Measurements from ENCODE around the gene ZBTB47.

ZBTB47 gene

GRCh38 chr3:42665050-42665878 is 11.8 kb downstream of the ZBTB47 start:
- no peak for DNase-seq (ENCODE audit: low spot score)

- DNase-seq (ENCODE audit: low spot score): no peak
These were observed 12.5 kb downstream of the ZBTB47 start for GRCh38 chr3:42666022-42666421.

- DNase-seq (ENCODE audit: low spot score): no peak
These were observed 13.1 kb downstream of the ZBTB47 start for GRCh38 chr3:42666577-42666998.

- no peak for DNase-seq (ENCODE audit: low spot score)
These were observed 13.6 kb downstream of the ZBTB47 start for GRCh38 chr3:42667096-42667522.

- DNase-seq (ENCODE audit: low spot score): no peak
These were observed 14.3 kb downstream of the ZBTB47 start for GRCh38 chr3:42667523-42668412.

GRCh38 chr3:42668413-42668760 is 14.9 kb downstream of the ZBTB47 start:
- no peak for DNase-seq (ENCODE audit: low spot score)

- DNase-seq (ENCODE audit: low spot score): no peak
These were observed 15.3 kb downstream of the ZBTB47 start for GRCh38 chr3:42668793-42669217.

- no peak for DNase-seq (ENCODE audit: low spot score)
These were observed 16.6 kb downstream of the ZBTB47 start for GRCh38 chr3:42670051-42670576.

- DNase-seq (ENCODE audit: low spot score): no peak
These were observed 17.2 kb downstream of the ZBTB47 start for GRCh38 chr3:42670670-42671069.

- no peak for DNase-seq (ENCODE audit: low spot score)
These were observed 19.0 kb downstream of the ZBTB47 start for GRCh38 chr3:42672515-42672914.

GRCh38 chr3:42673082-42673481 is 19.6 kb downstream of the ZBTB47 start:
- no peak for DNase-seq (ENCODE audit: low spot score)

- DNase-seq (ENCODE audit: low spot score): no peak
These were observed 20.6 kb downstream of the ZBTB47 start for GRCh38 chr3:42674146-42674545.

- DNase-seq (ENCODE audit: low spot score): no peak
These were observed 22.4 kb downstream of the ZBTB47 start for GRCh38 chr3:42675909-42676308.

GRCh38 chr3:42678447-42678846 is 24.9 kb downstream of the ZBTB47 start:
- DNase-seq (ENCODE audit: low spot score): no peak

GRCh38 chr3:42680271-42680670 is 26.8 kb downstream of the ZBTB47 start:
- no peak for DNase-seq (ENCODE audit: low spot score)

GRCh38 chr3:42680806-42681205 is 27.3 kb downstream of the ZBTB47 start:
- no peak for DNase-seq (ENCODE audit: low spot score)

GRCh38 chr3:42681361-42682038 is 28.0 kb downstream of the ZBTB47 start:
- DNase-seq (ENCODE audit: low spot score): no peak

GRCh38 chr3:42682301-42683070 is 29.0 kb downstream of the ZBTB47 start:
- DNase-seq (ENCODE audit: low spot score): no peak

GRCh38 chr3:42683875-42684598 is 30.5 kb downstream of the ZBTB47 start:
- peak; percentile 92 for DNase-seq (ENCODE audit: low spot score)

- DNase-seq (ENCODE audit: low spot score): no peak
These were observed 31.3 kb downstream of the ZBTB47 start for GRCh38 chr3:42684632-42685362.

All from LoVo (cell line).